ENCODE measurements around the gene GNAZ.

GNAZ gene

GRCh38 chr22:23078462-23078787 is 8.1 kb downstream of the GNAZ start:
- Histone ChIP-seq H2AFZ (ENCODE audit: low read depth, low read length, severe bottlenecking) (no peak overlapping the region), H3K79me2 (ENCODE audit: insufficient read depth, low read length) (no peaks in the 10 kb centered on the region)

GRCh38 chr22:23079240-23079768 is 9.0 kb downstream of the GNAZ start:
- Histone ChIP-seq H3K9me3 (ENCODE audit: insufficient read depth, low read length) (no peaks in the 10 kb centered on the region), H3K36me3 (ENCODE audit: low read length) (no peaks in the 10 kb centered on the region), H3K4me2 (ENCODE audit: low read depth, low read length, poor library complexity, severe bottlenecking) (no peak overlapping the region), H3K9ac (ENCODE audit: low read length) (no peak overlapping the region), H3K4me3 (ENCODE audit: insufficient read depth, low read length, poor library complexity, severe bottlenecking) (no peak overlapping the region), H3K79me2 (ENCODE audit: insufficient read depth, low read length) (no peaks in the 10 kb centered on the region), H3K9me2 (replicated peaks; ENCODE audit: insufficient read depth, low read length) (no peaks in the 10 kb centered on the region), H3K27ac (ENCODE audit: low read depth, low read length) (no peak overlapping the region), H3K27me3 (ENCODE audit: low read length) (no peaks in the 10 kb centered on the region), H2AFZ (ENCODE audit: low read depth, low read length, severe bottlenecking) (no peak overlapping the region), H3F3A (ENCODE audit: insufficient read depth) (no peaks in the 10 kb centered on the region), H4K20me1 (ENCODE audit: low read depth, low read length) (no peaks in the 10 kb centered on the region)
- no peak for TF ChIP-seq CTCF (IDR thresholded peaks at IDR 0.05; ENCODE audit: insufficient read depth, low read length, poor library complexity, severe bottlenecking)

More at GRCh38 chr22:23078462-23078787, 8.1 kb downstream of the GNAZ start:
- TF ChIP-seq CTCF (IDR thresholded peaks at IDR 0.05; ENCODE audit: insufficient read depth, low read length, poor library complexity, severe bottlenecking) (no peak), EZH2phosphoT487 (conservative IDR thresholded peaks at IDR 0.05; ENCODE audit: low read length) (no peak)
- no peaks in the 10 kb centered on the region for H3K9me3 ChIP-seq (ENCODE audit: insufficient read depth, low read length)
- no peaks in the 10 kb centered on the region for H3K27me3 ChIP-seq (ENCODE audit: low read length)
- H3K9me2 ChIP-seq (replicated peaks; ENCODE audit: insufficient read depth, low read length): no peaks in the 10 kb centered on the region
- H3K27ac ChIP-seq (ENCODE audit: low read depth, low read length): no peak overlapping the region
- H3K4me3 ChIP-seq (ENCODE audit: insufficient read depth, low read length, poor library complexity, severe bottlenecking): no peak overlapping the region
- no peak overlapping the region for H3K4me2 ChIP-seq (ENCODE audit: low read depth, low read length, poor library complexity, severe bottlenecking)
- no peaks in the 10 kb centered on the region for H4K20me1 ChIP-seq (ENCODE audit: low read depth, low read length)
- H3K9ac ChIP-seq (ENCODE audit: low read length): no peak overlapping the region
- no peaks in the 10 kb centered on the region for H3F3A ChIP-seq (ENCODE audit: insufficient read depth)
- H3K36me3 ChIP-seq (ENCODE audit: low read length): no peaks in the 10 kb centered on the region

- no peaks in the 10 kb centered on the region for H3F3A ChIP-seq (ENCODE audit: insufficient read depth)
- H3K9ac ChIP-seq (ENCODE audit: low read length): no peak overlapping the region
- no peak for TF ChIP-seq CTCF (IDR thresholded peaks at IDR 0.05; ENCODE audit: insufficient read depth, low read length, poor library complexity, severe bottlenecking)
- no peak for TF ChIP-seq EZH2phosphoT487 (conservative IDR thresholded peaks at IDR 0.05; ENCODE audit: low read length)
- H3K9me2 ChIP-seq (replicated peaks; ENCODE audit: insufficient read depth, low read length): no peaks in the 10 kb centered on the region
- H3K4me3 ChIP-seq (ENCODE audit: insufficient read depth, low read length, poor library complexity, severe bottlenecking): no peak overlapping the region
- no peaks in the 10 kb centered on the region for H3K36me3 ChIP-seq (ENCODE audit: low read length)
- no peaks in the 10 kb centered on the region for H4K20me1 ChIP-seq (ENCODE audit: low read depth, low read length)
- no peak overlapping the region for H3K27ac ChIP-seq (ENCODE audit: low read depth, low read length)
- H3K79me2 ChIP-seq (ENCODE audit: insufficient read depth, low read length): no peaks in the 10 kb centered on the region
- H3K27me3 ChIP-seq (ENCODE audit: low read length): no peaks in the 10 kb centered on the region
- no peak overlapping the region for H3K4me2 ChIP-seq (ENCODE audit: low read depth, low read length, poor library complexity, severe bottlenecking)
- no peak overlapping the region for H2AFZ ChIP-seq (ENCODE audit: low read depth, low read length, severe bottlenecking)
- H3K9me3 ChIP-seq (ENCODE audit: insufficient read depth, low read length): no peaks in the 10 kb centered on the region
These were observed 9.6 kb downstream of the GNAZ start for GRCh38 chr22:23079814-23080521.

Data from SU-DHL-6 (cell line).